HG02970 (cell line): Measurements from ENCODE around the gene PHF19.

Experiments used
- ATAC-seq: cut with Tn5 transposase; IDR thresholded peaks from one replicate; pipeline ENCODE4 v1.9.1; 2021; ENCODE audit warnings: mild to moderate bottlenecking, moderate library complexity, moderate number of reproducible peaks; ENCODE audit not compliant: unreplicated experiment, low FRiP score

Gene PHF19

DNA sequence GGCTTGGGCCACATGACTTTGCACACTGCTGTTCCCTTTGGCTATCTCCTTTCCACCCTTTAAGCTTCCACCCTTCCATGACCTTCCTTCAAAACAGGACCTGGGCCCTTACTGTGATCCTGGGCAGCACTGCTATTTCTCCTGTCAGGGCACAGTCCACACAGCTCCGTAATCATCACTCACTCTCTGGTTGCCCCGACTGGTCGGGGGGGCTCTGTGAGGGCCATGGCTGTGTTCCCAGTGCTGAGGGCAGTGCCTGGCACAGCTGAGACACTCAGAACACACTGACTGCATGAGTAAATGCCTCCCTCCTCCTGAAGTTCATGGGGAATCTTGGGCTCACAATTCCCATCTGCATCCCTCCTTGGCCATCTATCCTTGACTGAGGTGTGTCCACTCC, 37.4 kb upstream of the PHF19 start:
- no peak for ATAC-seq

DNA sequence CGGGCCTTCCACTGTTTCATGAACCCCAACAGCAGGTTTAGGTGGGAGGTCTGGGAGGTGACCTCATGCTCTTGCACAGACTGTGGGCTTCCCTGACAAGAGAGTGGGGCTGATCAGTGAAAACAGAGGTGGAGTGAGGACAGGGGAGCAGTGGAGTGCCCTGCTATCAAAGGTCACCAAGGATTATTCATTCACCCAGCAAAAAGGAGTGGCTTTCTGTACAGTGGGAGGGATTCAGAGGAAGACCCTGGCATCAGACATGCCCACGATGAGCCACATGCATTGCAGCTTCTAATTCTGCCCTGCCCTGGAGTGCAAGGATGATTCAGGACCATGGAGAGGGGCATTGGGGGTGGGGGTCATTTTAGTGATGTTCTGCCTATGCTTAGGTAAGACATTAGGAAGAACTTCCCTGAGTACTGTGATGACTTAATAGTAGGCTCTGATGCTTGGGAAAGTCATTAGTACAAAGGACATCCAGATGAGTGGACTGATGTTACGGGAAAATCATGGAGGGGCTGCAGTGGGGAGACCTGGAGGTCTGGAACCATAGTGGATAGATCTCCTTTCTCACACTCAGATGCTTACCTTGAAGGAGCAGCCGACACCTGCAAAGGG, 36.8 kb upstream of the PHF19 start:
- ATAC-seq, result no peak

DNA sequence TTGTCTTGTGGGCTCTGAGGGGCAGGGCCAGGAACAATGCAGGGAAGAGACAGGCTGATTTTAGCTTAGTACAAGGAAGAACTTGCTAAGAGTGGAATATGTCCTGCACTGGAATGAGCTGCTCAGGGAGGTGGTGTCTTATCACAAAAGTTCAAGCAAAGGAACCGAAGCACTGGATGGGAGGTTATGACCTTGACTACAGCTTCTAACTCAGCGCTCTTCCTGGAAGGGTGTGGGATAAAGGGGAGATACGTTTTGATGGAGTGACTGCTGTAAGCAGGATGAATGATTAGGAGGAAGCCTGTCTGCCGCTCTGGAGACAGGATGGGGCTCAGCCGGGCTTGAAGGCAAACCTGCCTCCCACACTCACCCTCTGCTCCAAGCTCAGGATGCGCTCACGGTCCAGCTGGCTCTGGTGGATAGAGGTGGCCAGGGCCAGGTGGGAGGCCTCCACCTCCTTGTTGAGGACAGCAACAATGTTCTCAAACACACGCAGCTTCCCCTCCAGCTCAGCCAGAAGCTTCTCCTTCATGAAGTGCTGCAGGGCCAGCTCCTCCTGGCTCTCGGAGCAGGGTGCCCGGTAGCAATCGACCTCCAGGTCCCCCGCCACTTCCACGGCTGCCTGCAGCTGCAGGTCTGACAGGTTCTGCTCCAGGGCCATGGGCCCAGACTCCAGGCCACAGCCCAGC, 36.1 kb upstream of the PHF19 start:
- ATAC-seq, result no peak

DNA sequence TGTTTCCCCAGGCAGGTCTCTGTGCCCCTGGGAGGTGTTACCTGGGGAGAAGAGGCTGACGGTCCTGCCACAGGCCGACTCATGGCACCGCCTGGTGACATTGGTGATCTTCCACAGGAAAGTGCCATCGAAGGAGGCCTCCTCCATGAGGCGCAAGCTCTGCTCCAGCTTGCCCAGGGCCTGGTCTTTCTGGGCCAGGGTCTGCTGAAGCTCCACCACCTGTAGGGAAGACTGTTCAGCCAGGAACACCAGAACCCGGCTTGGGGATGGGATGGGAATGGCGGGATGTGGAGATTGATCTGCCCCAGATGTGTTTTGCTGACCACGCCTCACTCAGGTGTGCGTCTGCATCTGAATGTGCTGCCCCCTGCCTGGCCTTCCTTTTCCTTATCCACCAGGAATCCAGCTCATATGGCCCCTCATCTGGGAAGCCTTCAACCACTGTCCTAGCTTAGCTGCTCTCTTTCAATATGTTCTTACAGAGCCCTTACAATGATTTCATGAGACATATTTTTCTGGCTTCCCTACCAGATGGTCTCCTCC, 34.4 kb upstream of the PHF19 start:
- ATAC-seq, result no peak

DNA sequence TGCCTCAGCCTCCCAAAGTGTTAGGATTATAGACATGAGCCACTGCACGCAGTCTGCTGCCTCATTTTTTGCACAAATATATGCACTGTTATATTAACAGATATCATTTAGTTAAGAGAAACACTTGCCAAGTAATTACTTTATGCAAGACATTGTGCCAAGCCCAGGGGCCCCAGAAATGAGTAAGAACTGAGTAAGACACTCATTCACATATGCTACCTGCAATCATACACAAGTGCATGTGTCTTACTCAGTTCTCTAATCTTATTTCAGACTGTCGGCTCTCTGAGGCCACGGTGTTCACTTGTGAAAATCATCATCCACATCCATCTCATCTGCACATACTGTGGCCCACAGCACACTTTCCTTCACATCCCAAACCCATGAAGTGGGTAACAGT, 33.7 kb upstream of the PHF19 start:
- ATAC-seq, result no peak

DNA sequence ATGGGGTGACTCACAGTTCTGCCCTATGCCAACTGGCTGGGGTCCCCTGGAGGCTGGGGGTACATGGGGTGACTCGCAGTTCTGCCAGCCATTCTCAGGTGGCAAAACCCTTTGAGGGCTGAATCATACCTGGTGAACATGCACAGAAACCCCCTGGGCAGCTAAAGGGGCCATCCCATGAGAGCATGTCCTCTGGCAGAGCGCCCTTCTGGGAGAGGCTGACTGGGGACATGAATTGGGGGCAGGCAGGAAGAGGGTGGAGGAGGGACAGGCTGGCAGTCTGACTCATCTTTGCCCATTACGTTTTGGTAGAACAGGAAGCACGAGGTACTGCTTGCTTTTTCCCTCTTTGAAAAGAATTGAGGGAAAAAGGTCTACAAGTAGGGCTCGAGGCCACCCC, 32.9 kb upstream of the PHF19 start:
- no peak for ATAC-seq

DNA sequence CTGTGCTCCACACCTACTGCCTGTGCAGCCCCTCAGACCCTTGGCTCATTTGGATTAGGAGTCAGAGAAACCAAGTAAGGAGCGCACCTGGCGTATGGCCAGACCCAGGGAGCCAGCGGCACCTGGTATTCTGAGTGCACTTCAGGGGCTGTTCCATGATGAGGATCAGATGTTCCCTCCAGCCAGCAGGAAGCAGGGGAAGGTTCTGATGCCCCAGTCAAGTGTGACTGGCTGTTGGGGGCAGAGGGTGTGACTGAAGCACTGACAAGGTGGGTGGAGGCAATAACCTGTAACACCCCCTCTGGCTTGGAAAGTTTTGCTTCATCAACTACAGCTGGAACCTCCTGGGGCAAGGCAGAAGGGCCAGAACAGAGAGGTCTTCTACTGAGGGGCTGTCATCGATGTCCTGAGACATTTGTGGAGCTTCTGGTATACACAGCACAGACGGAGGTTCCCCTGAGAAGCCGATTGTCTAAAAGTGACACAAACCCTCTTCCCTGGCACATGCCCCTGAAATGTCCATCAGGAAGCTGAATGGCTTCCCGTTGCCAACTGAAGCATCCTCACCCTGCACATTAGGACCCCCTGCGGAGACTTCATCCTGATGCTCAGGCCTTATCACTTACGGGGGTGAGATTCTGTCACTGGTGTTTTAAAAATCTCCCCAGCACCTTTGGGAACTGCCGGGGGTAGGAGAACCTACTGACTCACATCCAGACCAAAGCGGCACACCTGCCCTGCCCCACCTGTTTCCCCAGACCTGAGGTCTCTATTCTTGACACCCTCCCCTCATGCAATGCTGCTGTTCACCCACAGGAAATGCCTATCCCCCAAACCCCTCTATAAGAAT, 28.6 kb upstream of the PHF19 start:
- no peak for ATAC-seq

DNA sequence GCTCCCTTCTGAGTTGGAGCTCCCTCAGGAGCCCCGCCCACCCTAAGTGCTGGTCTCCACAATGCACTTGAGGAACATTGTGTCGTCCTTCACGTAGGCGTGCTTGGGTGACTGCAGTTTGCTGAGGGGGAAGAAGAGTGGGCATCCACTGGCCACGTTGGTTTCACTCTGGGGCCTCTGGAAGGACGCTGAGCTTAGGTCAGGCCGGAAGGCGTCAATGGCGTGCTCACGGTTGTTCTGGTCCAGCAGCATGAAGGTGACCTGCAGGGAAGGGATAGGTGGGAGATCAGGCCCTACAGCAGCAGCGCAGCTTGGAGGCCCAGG, 28.0 kb upstream of the PHF19 start:
- ATAC-seq, result no peak

DNA sequence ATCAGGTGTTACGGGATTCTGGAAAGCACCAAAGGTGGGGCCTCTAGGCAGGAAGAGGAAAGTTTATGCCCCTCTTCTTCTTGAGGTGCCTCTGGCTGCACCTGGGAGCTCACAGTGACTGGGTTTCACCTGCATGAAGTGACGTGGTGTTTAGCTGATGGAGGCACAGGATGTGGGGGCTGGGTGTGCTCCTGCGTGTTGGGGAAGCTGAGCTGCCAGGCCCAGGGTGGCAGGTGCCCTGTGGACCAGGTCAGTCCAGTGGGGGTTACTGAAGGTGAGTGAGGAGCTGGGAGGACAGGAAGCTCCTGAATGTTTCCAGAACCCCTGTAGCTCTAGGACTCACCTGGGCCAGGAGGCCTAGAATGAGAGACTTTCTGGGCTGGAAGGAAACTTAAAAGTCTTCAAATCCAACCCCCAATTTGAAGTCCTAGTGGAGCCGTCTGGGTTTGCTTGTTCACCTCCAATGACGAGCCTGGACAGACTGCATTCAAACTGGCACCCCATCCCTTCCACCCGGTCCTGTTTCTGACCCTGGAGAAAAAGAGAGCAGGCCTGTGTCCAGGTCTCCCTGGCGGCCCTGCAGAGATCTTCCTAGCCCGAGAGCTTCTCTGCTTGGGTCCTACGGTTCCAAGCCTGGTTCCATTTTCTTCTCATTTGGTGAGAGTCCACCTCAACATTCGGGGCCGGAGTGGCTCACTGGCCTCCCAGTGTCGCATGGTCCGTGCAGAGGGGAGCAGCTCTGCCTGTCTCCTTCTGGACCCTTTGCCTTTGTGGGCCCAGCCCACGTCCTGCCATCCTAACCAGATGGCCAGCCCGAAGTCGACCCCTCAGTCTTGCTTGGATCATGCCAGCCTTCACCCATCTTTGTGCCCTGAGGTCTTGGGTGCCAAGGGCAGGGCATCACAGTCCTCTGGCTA, 27.3 kb upstream of the PHF19 start:
- ATAC-seq, result no peak

DNA sequence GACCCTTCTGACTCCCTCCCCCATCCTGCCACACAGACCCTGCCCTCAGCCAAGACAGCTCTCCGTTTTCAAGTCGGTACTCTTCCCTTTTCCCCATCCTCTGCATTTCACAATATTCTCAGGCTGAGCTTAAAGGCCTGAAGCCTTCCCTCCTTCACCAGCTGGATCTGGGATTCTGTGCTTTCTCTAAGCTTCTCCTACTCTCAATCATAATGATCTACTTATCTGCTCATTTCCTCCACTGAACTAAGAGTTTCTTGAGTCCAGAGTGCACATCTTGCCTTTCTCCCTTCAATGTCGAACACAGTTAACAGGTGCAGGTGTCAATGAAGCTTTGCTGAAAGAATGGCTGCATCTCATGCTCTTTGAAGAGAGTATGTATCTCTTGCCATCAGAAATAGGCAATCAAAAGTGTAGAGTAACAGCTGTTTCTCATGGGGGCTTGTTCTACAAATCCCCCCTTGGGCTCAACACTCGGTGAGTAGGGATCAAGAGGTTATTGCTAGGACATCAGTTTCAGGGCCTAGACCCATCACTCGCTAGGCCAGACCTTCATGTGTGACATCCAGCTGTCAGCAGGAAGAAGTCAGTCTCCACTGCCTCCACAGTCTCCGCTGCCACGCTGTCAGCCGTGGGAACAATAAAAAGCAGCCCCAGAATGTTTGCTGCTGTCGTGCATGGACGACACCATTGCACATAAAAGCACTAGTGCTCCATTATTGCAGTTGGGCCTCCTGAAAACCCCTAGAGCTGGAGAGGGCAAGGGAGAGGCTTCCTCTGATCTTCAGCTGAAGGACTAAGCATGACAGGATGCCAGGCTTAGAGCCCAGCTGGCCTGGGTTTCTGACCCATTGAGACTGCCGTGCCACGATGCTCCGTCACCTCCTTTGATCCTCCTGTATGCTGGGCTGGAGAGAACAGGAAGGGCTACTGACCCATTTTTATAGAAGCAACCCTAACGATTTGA, 25.9 kb upstream of the PHF19 start:
- no peak for ATAC-seq

DNA sequence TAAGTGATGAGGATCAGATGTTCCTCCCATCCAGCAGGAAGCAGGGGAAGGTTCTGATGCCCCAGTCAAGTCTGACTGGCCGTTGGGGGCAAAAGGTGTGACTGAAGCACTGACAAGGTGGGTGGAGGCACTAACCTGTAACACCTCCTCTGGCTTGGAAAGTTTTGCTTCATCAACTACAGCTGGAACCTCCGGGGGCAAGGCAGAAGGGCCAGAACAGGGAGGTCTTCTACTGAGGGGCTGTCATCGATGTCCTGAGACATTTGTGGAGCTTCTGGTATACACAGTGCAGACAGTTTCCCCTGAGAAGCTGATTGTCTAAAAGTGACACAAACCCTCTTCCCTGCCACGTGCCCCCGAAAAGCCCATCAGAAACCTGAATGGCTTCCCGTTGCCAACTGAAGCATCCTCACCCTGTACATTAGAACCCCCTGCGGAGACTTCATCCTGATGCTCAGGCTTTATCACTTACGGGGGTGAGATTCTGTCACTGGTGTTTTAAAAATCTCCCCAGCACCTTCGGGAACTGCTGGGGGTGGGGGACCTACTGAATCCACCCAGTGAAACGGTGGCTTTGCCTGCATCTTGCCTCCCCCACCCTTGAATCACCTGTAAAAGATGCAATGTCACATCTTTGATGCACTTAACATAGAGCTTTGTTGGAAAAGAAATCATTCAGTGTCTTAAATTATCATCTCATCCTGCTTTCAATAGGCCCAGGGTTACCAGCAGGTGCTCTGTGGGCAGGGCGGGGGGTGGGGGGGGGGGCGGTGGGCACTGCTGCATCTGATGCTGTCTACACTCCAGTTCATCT, 25.0 kb upstream of the PHF19 start:
- ATAC-seq, result no peak

DNA sequence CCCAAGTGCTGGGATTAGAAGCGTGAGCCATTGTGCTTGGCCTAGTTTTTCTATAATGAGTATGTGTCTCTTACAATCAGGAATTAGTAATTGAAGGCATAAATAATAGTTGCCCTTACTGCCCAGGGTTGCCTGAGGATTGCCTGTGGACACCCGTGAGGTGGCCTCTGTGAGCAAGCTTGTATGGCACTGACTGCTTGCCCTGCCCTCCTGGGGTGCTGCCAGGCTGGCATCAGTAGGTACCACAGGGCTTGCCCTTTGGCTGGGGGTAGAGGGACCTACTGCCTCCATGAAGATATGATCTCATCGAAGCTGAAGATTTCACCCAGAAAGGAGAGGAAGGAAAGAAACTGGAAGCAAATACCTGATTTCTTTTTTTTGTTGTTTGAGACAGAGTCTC, 23.8 kb upstream of the PHF19 start:
- no peak for ATAC-seq

DNA sequence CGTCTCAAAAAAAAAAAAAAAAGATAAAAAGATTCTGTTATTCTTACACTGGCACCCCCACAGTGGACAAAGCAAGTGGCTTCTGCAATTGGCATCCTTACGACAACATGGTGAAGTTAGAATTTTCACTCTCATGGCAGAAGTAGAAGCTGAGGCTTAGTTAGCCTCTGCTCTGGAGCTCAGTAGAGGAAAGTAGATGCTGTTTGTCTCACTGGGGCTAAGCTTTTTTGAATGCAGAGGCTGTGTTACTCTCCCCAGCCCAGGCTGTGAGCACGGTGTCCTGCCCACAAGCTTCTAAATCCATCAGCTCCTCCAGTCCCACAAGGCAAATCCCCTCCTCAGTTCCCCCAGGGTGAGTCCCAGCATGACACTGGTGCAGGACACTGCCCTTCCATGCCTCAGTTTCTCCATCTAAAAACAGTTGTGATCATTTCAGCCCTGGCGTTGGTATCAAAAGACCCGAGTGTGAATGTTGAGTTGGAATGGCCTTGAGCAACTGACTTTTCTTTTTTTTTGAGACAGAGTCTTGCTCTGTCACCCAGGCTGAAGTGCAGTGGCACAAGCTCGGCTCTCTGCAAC, 22.6 kb upstream of the PHF19 start:
- no peak for ATAC-seq

DNA sequence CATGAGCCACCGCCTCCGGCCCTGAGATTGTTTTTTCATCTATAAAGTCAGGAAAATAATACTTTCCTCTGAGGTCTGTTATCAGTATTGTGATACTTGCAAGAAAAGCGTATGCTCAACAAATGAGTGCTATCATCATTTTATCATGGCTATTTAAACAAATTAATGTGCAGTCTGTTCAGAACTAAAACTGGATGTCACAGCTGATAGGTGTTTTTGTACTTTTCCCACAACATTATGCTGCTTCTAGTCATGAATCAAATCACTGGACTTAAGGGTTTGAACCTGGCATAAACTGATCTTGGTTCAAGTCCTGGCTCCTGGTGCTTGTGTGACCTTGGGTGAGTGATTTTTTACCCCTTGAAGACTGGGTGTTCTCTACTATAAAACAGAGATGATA, 21.4 kb upstream of the PHF19 start:
- ATAC-seq, result no peak

DNA sequence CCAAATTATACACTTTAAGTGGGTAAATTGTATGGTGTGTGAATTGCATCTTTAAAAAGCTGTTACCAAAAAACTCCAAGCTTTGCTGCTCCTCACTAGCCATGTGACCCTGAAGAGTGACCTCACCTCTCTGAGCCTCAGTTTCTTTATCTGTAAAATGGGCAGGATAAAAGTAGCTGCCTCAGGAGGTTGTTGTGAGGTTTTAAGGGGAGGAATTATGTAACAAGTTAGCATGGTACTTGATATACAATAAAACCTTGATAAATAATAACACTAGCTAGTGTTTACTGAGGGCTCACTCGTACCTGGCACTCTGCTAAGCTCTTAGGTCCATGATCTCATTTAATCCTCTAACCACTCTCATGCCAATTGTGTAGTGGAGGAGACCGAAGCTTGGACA, 19.0 kb upstream of the PHF19 start:
- no peak for ATAC-seq

DNA sequence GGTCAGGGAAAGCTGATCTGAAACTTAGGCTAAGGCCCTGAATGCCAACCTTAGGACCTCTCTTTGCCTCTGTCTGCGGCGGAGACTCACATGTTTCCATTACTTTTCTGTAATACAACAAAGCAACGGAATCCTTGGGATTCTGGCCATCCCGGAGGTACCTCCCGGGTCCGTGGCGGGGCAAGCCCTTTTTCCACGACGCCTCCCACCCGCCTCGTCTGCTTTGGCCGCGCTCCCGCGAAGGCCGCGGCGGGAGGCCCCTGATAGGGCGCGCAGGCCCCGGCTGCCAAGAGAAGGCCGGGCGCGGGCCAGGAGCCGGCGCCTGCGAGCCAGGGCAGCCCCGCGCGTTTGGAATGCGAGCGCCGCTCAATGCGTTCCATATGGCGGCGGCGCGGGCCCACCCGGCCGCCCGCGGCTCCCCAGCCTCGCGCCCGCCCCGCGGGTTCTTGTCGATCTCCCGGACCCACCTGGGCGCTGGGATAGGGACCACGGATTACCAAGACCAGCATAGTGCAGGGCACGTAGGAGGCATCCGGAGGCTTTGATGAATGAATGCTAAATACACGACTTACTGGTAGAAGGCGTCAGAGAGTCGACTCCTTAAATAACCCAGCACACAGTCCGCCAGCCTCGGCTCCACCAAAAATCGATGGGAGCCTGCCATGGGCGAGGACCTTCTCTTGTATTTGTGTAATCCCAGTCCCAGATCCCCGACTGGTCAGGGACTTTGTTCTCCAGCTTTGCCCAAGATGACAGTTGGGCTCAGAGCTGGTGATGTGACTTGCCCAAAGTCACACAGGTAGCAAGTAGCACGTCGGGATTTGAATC, 17.5 kb upstream of the PHF19 start:
- no peak for ATAC-seq

DNA sequence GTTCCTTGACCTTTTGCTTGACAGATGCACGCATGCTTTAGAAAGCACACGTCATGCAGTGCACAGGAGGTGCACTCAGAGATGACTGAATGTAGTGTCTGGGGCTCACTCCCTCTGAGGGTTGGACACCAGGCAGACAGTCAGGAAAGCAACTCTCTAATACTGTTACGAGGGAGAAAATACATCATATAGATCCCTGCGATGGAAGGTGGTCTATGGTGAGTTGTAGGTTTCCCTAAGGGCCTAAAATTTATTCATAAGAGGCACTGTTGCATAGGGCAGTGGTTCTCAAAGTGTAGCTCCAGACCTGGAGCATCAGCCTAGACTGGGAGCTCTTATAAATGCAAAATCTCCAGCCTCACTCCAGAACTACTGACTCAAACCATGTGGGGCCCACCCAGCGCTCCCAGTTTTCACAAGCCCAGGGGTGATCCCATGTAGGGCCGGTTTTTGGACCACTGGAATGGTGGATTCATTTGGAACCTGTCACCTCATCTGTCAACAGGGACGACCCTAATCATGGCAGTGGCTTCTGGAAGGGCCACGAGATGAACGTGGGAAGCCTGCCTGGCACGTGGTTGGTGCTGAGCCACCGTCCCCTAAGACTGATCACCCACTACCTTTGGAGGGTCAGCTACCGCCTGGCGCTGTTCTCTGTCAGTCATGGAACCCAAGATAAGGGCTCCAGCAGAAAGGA, 16.8 kb upstream of the PHF19 start:
- ATAC-seq, result no peak
